ENCODE results near the gene SLC38A9.

GRCh38 chr5:55694152-55694830, 17.8 kb downstream of the SLC38A9 start:
- TF ChIP-seq SUZ12 (IDR thresholded peaks at IDR 0.05; ENCODE audit: extremely low read depth, insufficient read depth, insufficient read length) (no peak), ZNF274 (IDR thresholded peaks at IDR 0.05; ENCODE audit: low read depth, low read length) (no peak), YY1 (IDR thresholded peaks at IDR 0.05; ENCODE audit: insufficient read depth, insufficient read length) (no peak)

Data from NT2/D1 (cell line).